Body of pancreas (tissue), 4 donors: Measurements from ENCODE around the gene SH3GL3. TPM values are rescaled to one million over a fixed set of nuclear protein-coding genes. Genes with fewer than 3 reads are reported as not detected.

Source experiments
- ATAC-seq: fragments of 150-250 bp; one replicate; pipeline ENCODE4 v1.9.1; 2016
- DNase-seq, 4 donors: peaks; one replicate each; pipeline ENCODE4 v3.0.0-alpha.2; 2019
- H3K27ac ChIP-seq, 4 donors: fragments of 200-600 bp; sonication (generic); 1 replicate in 3 of 4; 2 replicates in 1 of 4; pipeline versions ENCODE4 v1.5.1 to v1.6.1; 2016 to 2019; ENCODE audit warnings: mild to moderate bottlenecking in 1 of 4, mixed read lengths in 1 of 4, moderate library complexity in 1 of 4
- H3K27me3 ChIP-seq, 2 donors: fragments of 200-600 bp; sonication (generic); one replicate each; pipeline ENCODE4 v1.6.0; 2016; ENCODE audit warnings: mild to moderate bottlenecking in 1 of 2
- H3K36me3 ChIP-seq, 2 donors: fragments of 200-600 bp; sonication (generic); replicated peaks in 1 of 2; 2 replicates each; pipeline ENCODE4 v1.5.1; 2016; ENCODE audit warnings: low read depth in 2 of 2; ENCODE audit not compliant: insufficient read depth in 1 of 2
- H3K4me1 ChIP-seq: fragments of 200-600 bp; sonication (generic); one replicate; pipeline ENCODE4 v1.6.0; 2016
- H3K4me3 ChIP-seq, 2 donors: fragments of 200-600 bp; sonication (generic); 1 replicate in 1 of 2; 2 replicates in 1 of 2; pipeline ENCODE4 v1.5.1; 2016 to 2019
- H3K9me3 ChIP-seq, 3 donors: fragments of 200-600 bp; sonication (generic); 1 replicate in 2 of 3; 2 replicates in 1 of 3; pipeline ENCODE4 v1.5.1; 2016
- POLR2A ChIP-seq, 3 donors: fragments of 450-650 bp; IDR thresholded peaks; one replicate each; pipeline ENCODE4 v1.6.1; 2016; ENCODE audit warnings: antibody characterized with exemption in 3 of 3, mild to moderate bottlenecking in 2 of 3
- WGBS, 2 donors: methylation state at CpG; one replicate each; pipeline ENCODE4 v1.1.5; 2017; 5-methylcytosine and 5-hydroxymethylcytosine counted together
- intact Hi-C: fragments of 100-400 bp; cut with DNase I; formaldehyde crosslinking; loops from one replicate; pipeline ENCODE4 v1.15.1; 2023
- total RNA-seq, 2 donors: library from RNA; depleted of rRNA; stranded (reverse); fragments of >200 nt; gene quantifications; one replicate each; pipeline ENCODE4 v1.1.0, GENCODE V29; 2016
- TF ChIP-seq, protein P1 (sequence below), 7 experiments: fragments of 450-650 bp in 4 of 7; fragments of 200-600 bp in 3 of 7; sonication (generic) in 3 of 7; IDR thresholded peaks; one replicate each; pipeline ENCODE4 v1.5.1; 2016 to 2019; ENCODE audit warnings: antibody characterized with exemption in 7 of 7

SH3GL3 gene
- total RNA-seq, 2 donors from 2014 or later = 2.3 TPM; not detected in 1

DNA sequence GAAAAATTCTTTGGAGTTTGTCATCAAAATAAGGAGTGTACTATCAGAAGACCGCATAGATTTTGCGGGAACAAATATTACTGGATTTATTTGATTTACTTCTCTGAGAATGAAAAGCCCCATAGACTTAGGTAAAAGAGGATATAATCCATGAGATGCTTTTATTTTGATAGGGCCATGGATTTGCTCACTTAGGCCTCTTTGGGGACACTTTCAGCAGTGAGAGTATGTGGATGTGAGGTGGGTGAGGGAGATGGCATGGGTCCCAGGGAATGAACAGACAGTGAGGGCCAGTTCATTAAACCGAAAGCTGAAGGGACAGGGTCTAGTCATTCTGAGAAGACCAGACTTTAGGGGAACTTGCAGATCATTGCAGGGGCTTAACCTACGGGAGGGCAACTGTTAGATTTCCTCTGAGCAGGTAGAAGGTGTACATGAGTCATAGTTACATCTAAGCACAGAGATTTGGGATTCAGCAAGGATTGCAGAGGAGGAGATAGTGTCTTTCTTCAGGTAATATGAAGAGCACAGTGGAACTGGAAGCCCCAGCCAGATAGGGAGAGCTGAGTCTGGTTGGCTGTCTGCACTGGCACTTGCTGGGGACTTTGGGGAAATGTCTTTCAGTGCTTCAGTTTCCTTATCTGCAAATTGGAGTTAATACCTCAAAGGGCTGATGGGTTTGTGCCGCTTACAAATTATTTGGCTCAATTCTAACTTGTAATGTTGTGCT lies 30.8 kb downstream of the SH3GL3 start:
- Histone ChIP-seq H3K4me1 (peaks cover 5% of the 10 kb centered on the region), H3K27ac (no peak overlapping the region), H3K4me3 (no peak overlapping the region), H3K27me3 (no peaks in the 10 kb centered on the region), H3K36me3 (no peaks in the 10 kb centered on the region), H3K9me3 (no peaks in the 10 kb centered on the region)
- no peak for TF ChIP-seq POLR2A (IDR thresholded peaks at IDR 0.05)
- TF ChIP-seq, protein P1, sequence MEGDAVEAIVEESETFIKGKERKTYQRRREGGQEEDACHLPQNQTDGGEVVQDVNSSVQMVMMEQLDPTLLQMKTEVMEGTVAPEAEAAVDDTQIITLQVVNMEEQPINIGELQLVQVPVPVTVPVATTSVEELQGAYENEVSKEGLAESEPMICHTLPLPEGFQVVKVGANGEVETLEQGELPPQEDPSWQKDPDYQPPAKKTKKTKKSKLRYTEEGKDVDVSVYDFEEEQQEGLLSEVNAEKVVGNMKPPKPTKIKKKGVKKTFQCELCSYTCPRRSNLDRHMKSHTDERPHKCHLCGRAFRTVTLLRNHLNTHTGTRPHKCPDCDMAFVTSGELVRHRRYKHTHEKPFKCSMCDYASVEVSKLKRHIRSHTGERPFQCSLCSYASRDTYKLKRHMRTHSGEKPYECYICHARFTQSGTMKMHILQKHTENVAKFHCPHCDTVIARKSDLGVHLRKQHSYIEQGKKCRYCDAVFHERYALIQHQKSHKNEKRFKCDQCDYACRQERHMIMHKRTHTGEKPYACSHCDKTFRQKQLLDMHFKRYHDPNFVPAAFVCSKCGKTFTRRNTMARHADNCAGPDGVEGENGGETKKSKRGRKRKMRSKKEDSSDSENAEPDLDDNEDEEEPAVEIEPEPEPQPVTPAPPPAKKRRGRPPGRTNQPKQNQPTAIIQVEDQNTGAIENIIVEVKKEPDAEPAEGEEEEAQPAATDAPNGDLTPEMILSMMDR (IDR thresholded peaks at IDR 0.05) = no peak
- no peak for ATAC-seq
- DNase-seq = no peak
- WGBS, 2 donors = 79 to 83% methylated on average over 5 of the region's 5 CpGs
- intact Hi-C loops = no loop called here

DNA sequence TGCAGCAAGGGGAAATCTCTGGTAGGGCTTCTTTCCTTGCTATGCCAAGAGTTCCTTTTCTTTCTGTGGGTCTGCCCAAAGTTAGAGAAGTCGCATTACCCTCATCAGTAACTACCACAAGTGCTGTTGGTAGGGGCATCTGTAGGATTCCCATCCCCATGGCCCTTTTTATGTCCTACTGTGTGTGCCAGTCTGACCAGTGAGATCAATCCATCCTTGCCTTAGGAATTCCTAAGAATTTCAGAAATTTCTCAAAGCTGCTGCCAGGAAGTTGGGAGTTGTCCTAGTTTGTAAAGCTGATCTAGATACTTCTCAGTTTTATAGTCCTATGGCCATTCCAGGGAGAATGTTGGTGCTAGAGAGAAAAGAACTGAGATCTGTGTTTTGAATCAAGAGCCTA lies 36.5 kb downstream of the SH3GL3 start:
- ATAC-seq = no peak
- WGBS, 2 donors = 74 to 92% methylated on average over 1 of the region's 1 CpG
- intact Hi-C loops = no loop called here

DNA sequence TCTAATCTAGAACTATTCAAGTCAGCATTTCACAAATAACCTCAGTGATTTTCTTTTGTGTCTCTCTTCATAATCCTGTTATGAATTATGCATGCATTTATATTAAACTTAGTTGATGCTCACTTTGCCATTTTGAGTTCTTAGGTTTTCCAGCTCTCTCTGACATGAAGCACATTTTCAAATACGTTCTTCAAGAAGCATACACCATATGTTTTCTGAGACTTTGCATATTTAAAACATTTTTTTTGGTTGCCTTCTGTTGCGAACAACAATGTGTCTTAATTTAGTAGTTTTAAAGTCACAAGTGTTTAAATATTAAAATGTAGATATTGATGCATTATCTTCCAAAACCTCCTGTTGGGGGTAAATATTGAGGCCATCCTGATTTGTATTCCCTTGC lies 37.5 kb downstream of the SH3GL3 start:
- Histone ChIP-seq H3K4me3 (no peak overlapping the region), H3K36me3 (no peaks in the 10 kb centered on the region), H3K27ac (no peak overlapping the region), H3K9me3 (peaks cover 0 to 5% (median 0%) of the 10 kb centered on the region in 3 donors), H3K27me3 (no peaks in the 10 kb centered on the region), H3K4me1 (no peaks in the 10 kb centered on the region)
- TF ChIP-seq POLR2A (IDR thresholded peaks at IDR 0.05) = no peak
- TF ChIP-seq, protein P1 (IDR thresholded peaks at IDR 0.05) = no peak
- ATAC-seq (no peak), DNase-seq (no peak)
- WGBS, 2 donors = 81 to 87% methylated on average over 2 of the region's 2 CpGs
- intact Hi-C loops = no loop called here

More for the DNA sequence above, 36.5 kb downstream of the SH3GL3 start:
- H3K27ac ChIP-seq = no peak overlapping the region
- H3K4me1 ChIP-seq = no peaks in the 10 kb centered on the region
- DNase-seq = no peak
- H3K27me3 ChIP-seq = no peaks in the 10 kb centered on the region
- peaks cover 0 to 5% (median 0%) of the 10 kb centered on the region in 3 donors for H3K9me3 ChIP-seq
- H3K4me3 ChIP-seq = no peak overlapping the region
- H3K36me3 ChIP-seq = no peaks in the 10 kb centered on the region
- TF ChIP-seq, protein P1 (IDR thresholded peaks at IDR 0.05) = no peak
- no peak for TF ChIP-seq POLR2A (IDR thresholded peaks at IDR 0.05)

DNA sequence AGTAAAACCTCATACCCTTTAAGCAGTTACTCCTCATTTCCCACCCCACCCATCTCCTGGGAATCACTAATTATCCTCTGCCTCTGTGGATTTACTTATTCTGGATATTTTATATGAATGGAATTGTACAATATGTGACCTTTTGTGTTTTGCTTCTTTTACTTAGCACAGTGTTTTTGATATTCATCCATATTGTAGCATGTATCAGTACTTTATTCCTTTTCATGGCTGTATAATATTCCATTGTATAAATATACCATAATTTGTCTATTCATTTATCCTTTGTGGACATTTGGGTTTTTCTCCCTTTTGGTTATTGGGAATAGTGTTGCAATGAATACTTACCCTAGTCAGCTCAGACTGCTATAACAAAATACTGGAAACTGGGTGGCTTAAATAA lies 39.2 kb downstream of the SH3GL3 start:
- intact Hi-C loops = no loop called here
- no peak overlapping the region for H3K27ac ChIP-seq
- TF ChIP-seq, protein P1 (IDR thresholded peaks at IDR 0.05) = no peak
- TF ChIP-seq POLR2A (IDR thresholded peaks at IDR 0.05) = no peak
- no peak overlapping the region for H3K4me3 ChIP-seq
- no peaks in the 10 kb centered on the region for H3K36me3 ChIP-seq
- peaks cover 0 to 5% (median 0%) of the 10 kb centered on the region in 3 donors for H3K9me3 ChIP-seq
- DNase-seq (no peak), ATAC-seq (no peak)
- H3K4me1 ChIP-seq = no peaks in the 10 kb centered on the region
- H3K27me3 ChIP-seq = no peaks in the 10 kb centered on the region

DNA sequence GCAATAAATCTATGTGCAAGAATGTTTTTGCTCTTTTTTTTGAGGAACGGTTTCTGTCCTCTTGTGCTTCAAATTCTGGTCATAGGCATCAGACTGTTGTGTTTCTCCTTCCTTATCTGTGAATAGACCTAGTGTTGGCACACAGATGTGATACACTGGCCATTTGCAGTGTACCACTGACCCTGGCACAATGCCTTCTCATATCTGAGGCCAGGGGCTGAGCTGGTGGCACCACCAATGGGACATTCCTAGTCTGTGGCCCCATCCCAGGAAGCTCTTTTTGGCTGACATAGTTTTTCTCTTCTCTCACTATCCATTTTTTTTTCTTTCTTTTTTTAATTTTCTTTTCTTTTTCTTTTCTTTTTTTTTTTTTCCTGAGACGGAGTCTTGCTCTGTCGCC lies 40.4 kb downstream of the SH3GL3 start:
- no peaks in the 10 kb centered on the region for H3K36me3 ChIP-seq
- no peak for DNase-seq
- intact Hi-C loops = no loop called here
- H3K9me3 ChIP-seq = peaks cover 0 to 5% (median 0%) of the 10 kb centered on the region in 3 donors
- H3K4me1 ChIP-seq = no peaks in the 10 kb centered on the region
- WGBS, 2 donors = 67 to 77% methylated on average over 3 of the region's 3 CpGs
- H3K27ac ChIP-seq = no peak overlapping the region
- no peak for ATAC-seq
- H3K27me3 ChIP-seq = no peaks in the 10 kb centered on the region
- no peak overlapping the region for H3K4me3 ChIP-seq
- TF ChIP-seq POLR2A (IDR thresholded peaks at IDR 0.05) = no peak
- TF ChIP-seq, protein P1 (IDR thresholded peaks at IDR 0.05) = no peak
